ENCODE measurements around the gene LRBA. TPM values are rescaled to one million over a fixed set of nuclear protein-coding genes. Genes with fewer than 3 reads are reported as not detected.
A peak's percentile ranks its signal among the peaks of the same experiment; 100 is the strongest.

LRBA gene
- total RNA-seq, 1 experiment from 2014 or later = 55.3 TPM

DNA sequence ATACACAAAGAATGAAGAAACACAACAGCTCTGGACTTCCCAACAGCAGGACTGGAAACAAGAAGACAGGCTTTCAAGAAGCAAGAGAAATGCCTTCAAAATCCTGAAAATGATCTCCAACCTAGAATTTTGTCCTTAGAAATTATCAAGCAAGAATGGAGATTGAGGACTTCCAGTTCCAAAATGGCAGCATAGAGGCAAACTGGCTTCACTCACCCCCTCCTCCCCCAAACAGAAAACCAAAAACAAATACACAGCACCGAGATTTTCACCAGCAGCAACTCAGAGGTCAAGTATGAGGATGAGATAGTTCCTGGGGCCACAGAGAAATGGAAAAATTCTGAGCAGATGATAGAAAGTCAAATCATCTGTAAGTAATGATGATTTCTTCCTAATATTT lies 40.5 kb upstream of the LRBA start:
- H3K36me3 Mint-ChIP-seq (ENCODE audit: insufficient read depth in 1 of 3, low read depth in 3 of 3) = no peaks in the 10 kb centered on the region
- H3K4me1 Mint-ChIP-seq = no peaks in the 10 kb centered on the region

More for the DNA sequence above, 40.5 kb upstream of the LRBA start:
- Histone ChIP-seq H3K9ac (ENCODE audit: extremely low read depth, insufficient read length, low read length) (no peak overlapping the region), H3K23me2 (ENCODE audit: insufficient read length, low read depth, low read length, poor library complexity, severe bottlenecking) (no peaks in the 10 kb centered on the region), H2BK12ac (ENCODE audit: insufficient read length, low read depth, low read length) (no peak overlapping the region), H3K23ac (ENCODE audit: insufficient read length, low read depth, low read length) (no peak overlapping the region), H3K56ac (ENCODE audit: insufficient read length, low read depth, low read length) (no peak overlapping the region), H3K4me2 (ENCODE audit: insufficient read depth, insufficient read length, low read length) (no peak overlapping the region), H3K18ac (ENCODE audit: insufficient read length, low read depth, low read length) (no peak overlapping the region), H2AK5ac (ENCODE audit: insufficient read length, low read length) (no peak overlapping the region), H2BK20ac (ENCODE audit: low read depth, low read length, poor library complexity, severe bottlenecking) (no peak overlapping the region), H3K4ac (ENCODE audit: low read depth, low read length) (no peak overlapping the region), H3T11ph (ENCODE audit: low read length) (no peak overlapping the region), H3K79me2 (ENCODE audit: insufficient read depth, low read length) (no peaks in the 10 kb centered on the region), H4K20me1 (ENCODE audit: control insufficient read depth, insufficient read depth, insufficient read length) (no peaks in the 10 kb centered on the region), H4K5ac (ENCODE audit: insufficient read length, low read depth, low read length) (no peak overlapping the region), H3K9me3 (ENCODE audit: control insufficient read depth, low read depth, low read length) (no peaks in the 10 kb centered on the region), H3K79me1 (ENCODE audit: insufficient read depth, low read depth, low read length, poor library complexity, severe bottlenecking) (no peaks in the 10 kb centered on the region), H2BK5ac (ENCODE audit: insufficient read length, low read length) (no peak overlapping the region), H3K27me3 (ENCODE audit: insufficient read depth, low read length) (no peaks in the 10 kb centered on the region), H4K8ac (replicated peaks; ENCODE audit: insufficient read length, low read depth, low read length) (no peak overlapping the region), H3K27ac (ENCODE audit: insufficient read length, low read depth, low read length) (no peak overlapping the region), H2AFZ (ENCODE audit: low read length) (peak overlapping the region; percentile 62), H4K91ac (ENCODE audit: insufficient read length, low read depth, low read length) (no peak overlapping the region), H3K4me1 (ENCODE audit: insufficient read depth, low read length) (no peaks in the 10 kb centered on the region), H3K14ac (ENCODE audit: insufficient read depth, low read length) (no peak overlapping the region), H2BK120ac (ENCODE audit: low read depth, low read length, poor library complexity, severe bottlenecking) (no peak overlapping the region), H2BK15ac (ENCODE audit: low read depth, low read length) (no peak overlapping the region)
- Mint-ChIP-seq H3K27ac (no peak overlapping the region), H3K27me3 (ENCODE audit: low read depth) (no peaks in the 10 kb centered on the region), H3K4me3 (no peak overlapping the region), H3K9me3 (no peaks in the 10 kb centered on the region)
- TF ChIP-seq, protein P1, sequence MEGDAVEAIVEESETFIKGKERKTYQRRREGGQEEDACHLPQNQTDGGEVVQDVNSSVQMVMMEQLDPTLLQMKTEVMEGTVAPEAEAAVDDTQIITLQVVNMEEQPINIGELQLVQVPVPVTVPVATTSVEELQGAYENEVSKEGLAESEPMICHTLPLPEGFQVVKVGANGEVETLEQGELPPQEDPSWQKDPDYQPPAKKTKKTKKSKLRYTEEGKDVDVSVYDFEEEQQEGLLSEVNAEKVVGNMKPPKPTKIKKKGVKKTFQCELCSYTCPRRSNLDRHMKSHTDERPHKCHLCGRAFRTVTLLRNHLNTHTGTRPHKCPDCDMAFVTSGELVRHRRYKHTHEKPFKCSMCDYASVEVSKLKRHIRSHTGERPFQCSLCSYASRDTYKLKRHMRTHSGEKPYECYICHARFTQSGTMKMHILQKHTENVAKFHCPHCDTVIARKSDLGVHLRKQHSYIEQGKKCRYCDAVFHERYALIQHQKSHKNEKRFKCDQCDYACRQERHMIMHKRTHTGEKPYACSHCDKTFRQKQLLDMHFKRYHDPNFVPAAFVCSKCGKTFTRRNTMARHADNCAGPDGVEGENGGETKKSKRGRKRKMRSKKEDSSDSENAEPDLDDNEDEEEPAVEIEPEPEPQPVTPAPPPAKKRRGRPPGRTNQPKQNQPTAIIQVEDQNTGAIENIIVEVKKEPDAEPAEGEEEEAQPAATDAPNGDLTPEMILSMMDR (conservative IDR thresholded peaks at IDR 0.05) = no peak
- WGBS (ENCODE audit: extremely low coverage, insufficient read length, low lambda C conversion rate) = no CpG with 5 or more reads among the region's 1 CpG
- DNase-seq = no peak
